Testis (tissue), 3 donors: ENCODE data around the gene BCL6B. TPM values are rescaled to one million over a fixed set of nuclear protein-coding genes. Genes with fewer than 3 reads are reported as not detected.

Source experiments
- DNase-seq: peaks from one replicate; pipeline ENCODE4 v3.0.0-alpha.2; 2019
- H3K27ac ChIP-seq, 2 donors: fragments of 200-600 bp; sonication (generic); one replicate each; pipeline ENCODE4 v1.5.1; 2019
- H3K27me3 ChIP-seq: fragments of 200-600 bp; sonication (generic); one replicate; pipeline ENCODE4 v1.5.1; 2019
- H3K36me3 ChIP-seq: fragments of 200-600 bp; sonication (generic); one replicate; pipeline ENCODE4 v1.5.1; 2017; ENCODE audit warnings: low read depth; ENCODE audit errors: missing control alignments
- H3K4me1 ChIP-seq: fragments of 200-600 bp; sonication (generic); one replicate; pipeline ENCODE4 v1.5.1; 2019
- H3K4me3 ChIP-seq, 2 donors: fragments of 200-600 bp; sonication (generic); one replicate each; pipeline ENCODE4 v1.5.1; 2017 to 2019
- H3K9me3 ChIP-seq: fragments of 200-600 bp; sonication (generic); one replicate; pipeline ENCODE4 v1.5.1; 2017
- CTCF ChIP-seq, 3 experiments: fragments of 450-650 bp in 2 of 3; fragments of 200-600 bp in 1 of 3; sonication (generic) in 1 of 3; IDR thresholded peaks; one replicate each; pipeline ENCODE4 v1.5.1; 2016 to 2019; ENCODE audit warnings: antibody characterized with exemption in 3 of 3, mild to moderate bottlenecking in 2 of 3, moderate library complexity in 1 of 3
- POLR2A ChIP-seq: fragments of 450-650 bp; IDR thresholded peaks from one replicate; pipeline ENCODE4 v1.6.1; 2017; ENCODE audit warnings: antibody characterized with exemption, mild to moderate bottlenecking, moderate library complexity
- WGBS, 2 donors: methylation state at CpG; one replicate each; pipeline ENCODE4 v1.1.5; 2018; 5-methylcytosine and 5-hydroxymethylcytosine counted together
- intact Hi-C: fragments of 100-400 bp; cut with DNase I; formaldehyde crosslinking; loops from one replicate; pipeline ENCODE4 v1.15.1; 2023; ENCODE audit warnings: low total_unique reads
- polyA plus RNA-seq: library from polyadenylated mRNA; stranded (reverse); fragments of 350-450 nt; fragmentation: Illumina TruSeq; extraction: RNeasy Lipid Tissue Mini Kit (QIAGEN cat#74804); gene quantifications from one replicate; pipeline ENCODE4 v1.2.3, GENCODE V29; 2014; ENCODE audit warnings: low read depth, low replicate concordance; ENCODE audit not compliant: insufficient read depth
- total RNA-seq, 2 donors: library from RNA; depleted of rRNA; stranded (reverse); fragments of >200 nt; gene quantifications; one replicate each; pipeline ENCODE4 v1.2.3, GENCODE V29; 2016

The BCL6B gene
- total and polyA plus RNA-seq, 3 donors from 2014 or later = 2.5 to 4.6 (median 3.5) TPM

GRCh38 chr17:7041607-7042500 is 19.0 kb downstream of the BCL6B start:
- Histone ChIP-seq H3K9me3 (no peaks in the 10 kb centered on the region), H3K4me3 (peak overlapping the region in 1 of 2 donors; percentile 59), H3K27me3 (no peaks in the 10 kb centered on the region), H3K36me3 (no peaks in the 10 kb centered on the region), H3K27ac (no peak overlapping the region), H3K4me1 (peaks cover 29% of the 10 kb centered on the region)
- no peak for DNase-seq
- TF ChIP-seq POLR2A = no peak
- no peak for TF ChIP-seq CTCF (IDR thresholded peaks at IDR 0.05)
- intact Hi-C loops = no loop called here
- WGBS, 2 donors = 25 to 35% methylated on average over 23 to 43 of the region's 43 CpGs

GRCh38 chr17:7042501-7043181 is 19.8 kb downstream of the BCL6B start:
- Histone ChIP-seq H3K9me3 (no peaks in the 10 kb centered on the region), H3K27ac (no peak overlapping the region), H3K27me3 (no peaks in the 10 kb centered on the region), H3K4me3 (peak overlapping the region in 1 of 2 donors; percentile 59), H3K36me3 (no peaks in the 10 kb centered on the region), H3K4me1 (peaks cover 33% of the 10 kb centered on the region)
- no peak for DNase-seq
- TF ChIP-seq POLR2A (no peak), CTCF (IDR thresholded peaks at IDR 0.05) (no peak)
- intact Hi-C loops = no loop called here
- 14 to 21% methylated on average over 31 to 53 of the region's 53 CpGs for WGBS, 2 donors

- Histone ChIP-seq H3K27ac (no peak overlapping the region), H3K36me3 (no peaks in the 10 kb centered on the region), H3K27me3 (no peaks in the 10 kb centered on the region), H3K4me1 (peaks cover 33% of the 10 kb centered on the region), H3K4me3 (peak overlapping the region; percentile 34 to 59), H3K9me3 (no peaks in the 10 kb centered on the region)
- intact Hi-C loops = no loop called here
- TF ChIP-seq POLR2A = no peak
- TF ChIP-seq CTCF (IDR thresholded peaks at IDR 0.05) = no peak
- 1% methylated on average over 11 to 21 of the region's 21 CpGs for WGBS, 2 donors
- no peak for DNase-seq
Observed at GRCh38 chr17:7043182-7043496, 20.3 kb downstream of the BCL6B start.

- intact Hi-C loops = no loop called here
- Histone ChIP-seq H3K4me1 (peaks cover 33% of the 10 kb centered on the region), H3K27me3 (no peaks in the 10 kb centered on the region)
Observed at GRCh38 chr17:7043497-7044198, 20.8 kb downstream of the BCL6B start, which contains the start of gene SLC16A11. Gene SLC16A11 (minus strand): TSS chr17:7044092. CDS start chr17:7043513, 579 bp downstream.

More at GRCh38 chr17:7043497-7044198, 20.8 kb downstream of the BCL6B start, which contains the start of gene SLC16A11:
- no peak within 1 kb of the TSS for H3K27ac ChIP-seq
- peak; percentile 54 for DNase-seq
- H3K9me3 ChIP-seq = no peaks in the 10 kb centered on the region
- peak within 1 kb of the TSS; percentile 34 to 59 for H3K4me3 ChIP-seq
- TF ChIP-seq CTCF (IDR thresholded peaks at IDR 0.05) (no peak), POLR2A (no peak)
- 1 to 6% methylated on average over 21 to 57 of the region's 58 CpGs for WGBS, 2 donors
- H3K36me3 ChIP-seq = no peaks in the 10 kb centered on the region
